HG02571 (cell line): ENCODE measurements around the gene CERCAM.
A peak's percentile ranks its signal among the peaks of the same experiment; 100 is the strongest.

Experiments
- ATAC-seq: cut with Tn5 transposase; IDR thresholded peaks from one replicate; pipeline ENCODE4 v1.9.1; 2021; ENCODE audit warnings: mild to moderate bottlenecking, moderate library complexity; ENCODE audit not compliant: unreplicated experiment

The CERCAM gene, protein sequence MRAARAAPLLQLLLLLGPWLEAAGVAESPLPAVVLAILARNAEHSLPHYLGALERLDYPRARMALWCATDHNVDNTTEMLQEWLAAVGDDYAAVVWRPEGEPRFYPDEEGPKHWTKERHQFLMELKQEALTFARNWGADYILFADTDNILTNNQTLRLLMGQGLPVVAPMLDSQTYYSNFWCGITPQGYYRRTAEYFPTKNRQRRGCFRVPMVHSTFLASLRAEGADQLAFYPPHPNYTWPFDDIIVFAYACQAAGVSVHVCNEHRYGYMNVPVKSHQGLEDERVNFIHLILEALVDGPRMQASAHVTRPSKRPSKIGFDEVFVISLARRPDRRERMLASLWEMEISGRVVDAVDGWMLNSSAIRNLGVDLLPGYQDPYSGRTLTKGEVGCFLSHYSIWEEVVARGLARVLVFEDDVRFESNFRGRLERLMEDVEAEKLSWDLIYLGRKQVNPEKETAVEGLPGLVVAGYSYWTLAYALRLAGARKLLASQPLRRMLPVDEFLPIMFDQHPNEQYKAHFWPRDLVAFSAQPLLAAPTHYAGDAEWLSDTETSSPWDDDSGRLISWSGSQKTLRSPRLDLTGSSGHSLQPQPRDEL

DNA sequence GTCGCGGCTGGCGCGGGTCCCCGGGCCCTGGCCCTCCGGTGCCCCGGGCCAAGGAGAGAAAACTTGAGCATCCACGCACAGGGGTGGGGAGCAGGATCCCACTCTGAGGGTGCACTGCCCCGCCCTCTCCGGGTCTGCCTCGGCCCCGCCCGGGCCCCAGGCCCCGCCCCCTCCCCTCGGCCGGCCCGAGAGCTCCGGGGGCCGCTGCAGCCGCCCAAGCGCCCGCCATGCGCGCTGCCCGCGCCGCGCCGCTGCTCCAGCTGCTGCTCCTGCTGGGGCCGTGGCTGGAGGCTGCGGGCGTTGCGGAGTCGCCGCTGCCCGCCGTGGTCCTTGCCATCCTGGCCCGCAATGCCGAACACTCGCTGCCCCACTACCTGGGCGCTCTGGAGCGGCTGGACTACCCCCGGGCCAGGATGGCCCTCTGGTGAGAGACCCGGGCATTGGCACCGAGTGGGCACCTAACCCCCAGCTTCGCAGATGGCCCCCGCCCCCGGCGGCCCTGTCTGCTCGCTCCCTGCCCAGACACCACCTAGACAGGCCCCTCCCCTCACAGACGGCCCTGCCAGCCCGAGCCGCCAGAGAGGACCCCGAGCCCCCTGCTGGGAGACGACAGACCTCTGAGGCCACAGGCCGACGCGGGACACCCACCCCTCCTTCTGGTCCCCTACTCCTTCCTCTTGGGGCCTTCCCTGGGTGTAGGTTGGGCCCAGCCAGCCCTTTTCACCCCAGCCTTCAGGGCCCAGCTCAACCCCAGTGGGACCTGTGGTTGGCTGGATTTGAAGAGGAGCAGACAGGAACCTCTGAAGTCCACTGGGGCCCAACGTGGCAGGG lies at the start of gene CERCAM:
Gene CERCAM (plus strand): TSS at position 207 of the 831 bp plus-strand sequence. CDS start 21 bp downstream, at position 228.
- peak; percentile 52 for ATAC-seq

DNA sequence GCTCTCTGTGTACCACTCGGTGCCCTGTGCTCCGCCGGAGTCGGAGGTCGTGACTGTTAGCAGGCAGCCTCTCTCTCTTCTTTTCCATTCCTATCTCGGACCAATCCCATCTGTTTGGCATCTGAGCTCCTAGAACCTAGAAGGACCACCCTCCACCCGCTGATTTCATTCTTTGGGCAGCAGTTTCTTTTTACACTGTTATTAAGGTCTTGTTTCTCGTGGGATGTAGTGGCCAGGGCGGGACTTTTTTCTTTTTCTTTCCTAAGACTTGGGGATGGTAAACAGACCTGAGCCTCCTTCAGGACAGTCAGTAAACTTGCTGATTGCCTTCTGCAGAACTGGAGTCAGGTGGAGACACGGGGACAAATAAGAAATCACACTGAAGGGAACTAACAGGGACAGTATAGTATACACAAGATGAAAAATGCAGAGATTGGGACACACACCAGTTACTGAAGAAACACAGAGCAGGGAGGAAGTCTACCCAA lies 49.0 kb upstream of the CERCAM start:
- no peak for ATAC-seq

DNA sequence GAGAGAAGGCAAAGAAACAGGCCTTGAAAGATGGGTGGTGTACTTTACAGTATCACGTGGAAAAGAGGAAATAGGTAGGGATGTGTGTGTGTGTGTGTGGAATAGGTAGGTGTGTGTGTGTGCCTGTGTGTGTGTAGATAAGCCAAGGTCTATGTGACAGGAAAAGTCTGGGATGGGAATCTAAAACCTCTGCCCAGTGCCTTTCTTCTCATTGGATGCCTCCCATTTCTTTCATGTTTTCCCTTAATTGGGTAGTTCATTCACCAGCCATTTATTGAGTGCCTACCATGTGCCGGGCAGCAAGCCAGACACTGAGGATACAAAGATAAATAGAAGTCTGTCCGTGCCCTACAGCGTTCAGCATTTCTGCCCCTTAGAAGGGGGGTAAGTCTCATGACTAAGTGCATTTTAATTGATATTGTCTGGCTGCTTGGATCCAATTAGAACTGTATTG lies 48.4 kb upstream of the CERCAM start:
- no peak for ATAC-seq

DNA sequence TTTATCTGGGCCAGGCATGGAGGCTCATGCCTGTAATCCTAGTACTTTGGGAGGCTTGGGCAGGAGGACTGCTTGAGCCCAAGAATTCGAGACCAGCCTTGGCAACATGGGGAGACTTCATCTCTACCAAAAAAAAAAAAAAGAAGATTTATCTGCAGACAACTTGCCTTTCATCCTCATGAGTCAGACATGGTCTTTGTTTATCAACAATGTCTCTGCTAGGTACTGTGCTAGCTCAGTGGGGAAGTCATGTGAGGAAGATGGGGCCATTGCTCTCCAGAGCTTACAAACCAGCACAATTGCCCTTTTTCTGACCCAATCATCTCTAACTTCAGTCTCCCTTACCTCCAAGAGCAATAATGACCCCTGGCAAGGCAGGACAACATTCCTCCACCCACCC lies 47.9 kb upstream of the CERCAM start:
- no peak for ATAC-seq

DNA sequence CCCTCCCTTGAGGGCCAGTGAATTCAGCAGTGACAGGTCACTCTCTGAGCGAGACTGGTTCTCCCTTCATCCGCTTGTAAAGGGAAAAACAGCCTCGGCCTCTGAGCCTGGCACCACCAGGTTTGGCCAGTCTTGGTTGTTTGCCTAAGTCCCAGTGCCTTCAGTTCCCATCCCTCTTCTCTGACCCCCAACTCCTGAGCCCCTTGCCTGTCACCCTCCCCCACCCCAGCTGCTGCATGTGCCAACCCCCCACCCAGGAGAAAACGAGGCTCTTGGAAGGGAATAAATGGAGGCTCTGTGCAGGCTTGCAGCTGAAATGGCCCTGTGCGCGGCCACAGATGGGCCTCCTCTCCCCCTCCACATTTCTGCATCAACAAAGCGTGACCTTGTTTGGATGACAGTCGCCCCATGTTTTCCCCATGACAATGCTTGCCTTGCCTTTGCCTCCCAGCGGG lies 46.4 kb upstream of the CERCAM start:
- ATAC-seq = no peak

DNA sequence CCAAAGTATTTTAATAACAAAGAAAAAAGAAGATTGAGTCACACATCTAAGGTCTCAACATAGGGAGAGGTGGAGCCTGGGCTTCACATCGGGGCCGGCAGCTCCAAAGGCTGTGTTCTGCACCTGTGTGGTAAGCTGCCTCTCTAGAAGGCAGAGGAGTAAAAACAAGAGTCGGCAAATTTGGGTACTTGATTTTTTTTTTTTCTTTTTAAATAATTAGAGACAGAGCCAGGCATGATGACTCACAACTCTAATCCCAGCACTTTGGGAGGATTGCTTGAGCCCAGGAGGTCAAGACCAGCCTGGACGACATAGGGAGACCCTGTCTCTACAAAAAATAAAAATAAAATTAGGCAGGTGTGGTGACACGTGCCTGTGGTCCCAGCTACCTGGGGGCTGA lies 44.8 kb upstream of the CERCAM start:
- ATAC-seq = no peak

DNA sequence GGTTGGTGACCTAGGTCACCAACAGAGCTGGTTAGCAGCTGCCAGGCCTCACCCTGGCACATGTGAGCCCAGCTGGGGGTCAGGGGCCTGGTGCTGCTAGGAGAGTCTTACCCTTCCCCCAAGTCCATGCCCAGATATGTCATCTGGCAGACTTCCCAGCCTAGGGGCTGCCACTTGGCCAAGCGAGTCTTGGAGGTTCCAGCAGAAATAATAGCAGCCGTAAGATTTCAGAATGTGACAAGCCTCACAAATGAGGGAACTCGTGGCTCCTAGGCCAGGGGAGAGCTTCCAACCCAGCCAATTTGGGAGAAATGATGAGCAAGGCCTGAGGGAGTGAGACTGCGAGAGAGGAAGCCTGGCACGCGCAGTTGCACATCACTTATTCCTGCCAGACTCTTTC lies 38.4 kb upstream of the CERCAM start:
- no peak for ATAC-seq

DNA sequence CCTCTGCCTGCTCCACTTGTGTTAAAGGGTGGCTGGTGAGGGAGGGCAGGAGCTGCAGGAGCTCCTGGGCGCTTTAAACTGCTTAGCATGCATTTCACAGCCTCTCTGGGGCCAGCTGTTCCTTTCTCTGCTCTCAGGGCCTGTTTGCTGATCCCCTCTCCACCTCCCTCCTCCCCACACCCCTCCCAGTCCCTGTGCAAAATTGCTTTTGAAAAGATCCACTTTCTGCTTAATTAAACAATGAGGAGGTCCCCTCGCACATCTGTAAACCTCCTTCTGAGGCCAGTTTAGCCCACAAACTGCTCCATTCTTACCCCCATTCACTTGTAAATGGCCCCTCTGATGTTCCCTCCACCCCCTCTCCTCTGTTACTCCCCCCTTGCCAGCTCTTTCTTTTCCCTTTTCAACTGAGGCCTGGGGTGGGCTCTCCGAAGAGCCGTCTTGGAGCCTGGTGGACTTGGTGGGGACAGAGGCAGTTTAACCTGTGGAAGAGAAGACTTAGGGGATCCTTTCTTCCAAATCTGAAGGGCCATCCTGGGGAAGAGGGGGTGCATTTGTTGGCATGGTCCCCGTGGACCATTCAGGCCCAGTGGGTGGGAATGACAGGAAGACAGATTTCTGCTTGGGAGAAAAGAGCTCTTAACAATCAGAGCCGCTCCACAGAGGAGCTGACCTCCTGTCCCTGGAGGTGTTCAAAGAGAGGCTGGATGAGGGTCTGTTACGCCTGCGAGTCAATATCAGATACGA lies 37.5 kb upstream of the CERCAM start:
- ATAC-seq = no peak

DNA sequence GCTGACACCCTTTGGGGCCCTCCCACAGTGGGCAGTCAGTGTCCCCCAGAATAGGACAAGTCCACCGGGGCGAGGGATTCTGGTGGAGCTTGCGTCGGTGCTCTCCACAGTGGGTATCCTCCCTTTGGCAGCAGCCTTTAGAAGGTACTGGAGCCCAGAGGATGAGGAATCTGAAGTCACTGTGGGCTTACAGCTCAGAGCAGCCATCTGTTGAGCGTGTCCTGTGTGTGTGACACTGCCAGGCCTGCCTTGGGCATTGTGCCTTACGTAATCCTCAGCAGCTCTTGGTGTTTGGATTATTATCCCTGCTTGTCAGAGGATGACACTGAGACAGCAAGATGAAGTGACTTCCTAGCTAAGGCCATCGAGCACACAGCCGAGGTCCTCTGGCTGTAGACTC lies 36.9 kb upstream of the CERCAM start:
- no peak for ATAC-seq

DNA sequence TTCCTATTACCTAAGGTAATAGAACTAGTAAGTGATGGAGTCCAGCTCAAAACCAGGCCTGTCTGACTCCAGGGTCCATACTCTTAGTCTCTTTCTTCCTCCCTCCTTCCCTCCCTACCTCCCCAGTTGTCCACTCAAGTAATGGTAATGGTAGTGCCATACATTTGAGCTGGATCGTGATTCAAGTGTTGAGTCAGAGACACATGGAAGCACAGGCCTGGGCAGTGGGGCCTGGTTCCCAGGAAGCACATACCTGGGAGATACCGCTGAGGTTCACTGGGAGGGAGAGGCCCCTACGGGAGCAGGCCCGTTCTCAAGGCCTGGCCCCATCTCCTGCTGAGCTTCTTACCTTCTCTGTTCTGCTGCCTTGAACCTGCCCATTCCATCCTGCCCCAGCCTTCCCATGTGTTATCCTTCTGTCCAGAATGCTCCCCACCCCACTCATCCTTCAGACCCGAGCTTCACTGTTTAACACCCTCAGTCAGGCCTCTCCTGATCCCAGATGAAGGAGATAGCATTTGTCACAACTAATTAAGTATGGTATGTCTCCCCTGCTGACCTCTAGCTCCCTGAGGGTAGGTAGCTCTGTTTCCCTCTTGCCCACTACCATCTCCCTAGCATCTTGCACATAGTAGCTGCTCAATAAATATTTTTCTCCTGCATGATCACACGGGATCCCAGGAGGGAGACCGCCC lies 35.7 kb upstream of the CERCAM start:
- ATAC-seq = no peak

DNA sequence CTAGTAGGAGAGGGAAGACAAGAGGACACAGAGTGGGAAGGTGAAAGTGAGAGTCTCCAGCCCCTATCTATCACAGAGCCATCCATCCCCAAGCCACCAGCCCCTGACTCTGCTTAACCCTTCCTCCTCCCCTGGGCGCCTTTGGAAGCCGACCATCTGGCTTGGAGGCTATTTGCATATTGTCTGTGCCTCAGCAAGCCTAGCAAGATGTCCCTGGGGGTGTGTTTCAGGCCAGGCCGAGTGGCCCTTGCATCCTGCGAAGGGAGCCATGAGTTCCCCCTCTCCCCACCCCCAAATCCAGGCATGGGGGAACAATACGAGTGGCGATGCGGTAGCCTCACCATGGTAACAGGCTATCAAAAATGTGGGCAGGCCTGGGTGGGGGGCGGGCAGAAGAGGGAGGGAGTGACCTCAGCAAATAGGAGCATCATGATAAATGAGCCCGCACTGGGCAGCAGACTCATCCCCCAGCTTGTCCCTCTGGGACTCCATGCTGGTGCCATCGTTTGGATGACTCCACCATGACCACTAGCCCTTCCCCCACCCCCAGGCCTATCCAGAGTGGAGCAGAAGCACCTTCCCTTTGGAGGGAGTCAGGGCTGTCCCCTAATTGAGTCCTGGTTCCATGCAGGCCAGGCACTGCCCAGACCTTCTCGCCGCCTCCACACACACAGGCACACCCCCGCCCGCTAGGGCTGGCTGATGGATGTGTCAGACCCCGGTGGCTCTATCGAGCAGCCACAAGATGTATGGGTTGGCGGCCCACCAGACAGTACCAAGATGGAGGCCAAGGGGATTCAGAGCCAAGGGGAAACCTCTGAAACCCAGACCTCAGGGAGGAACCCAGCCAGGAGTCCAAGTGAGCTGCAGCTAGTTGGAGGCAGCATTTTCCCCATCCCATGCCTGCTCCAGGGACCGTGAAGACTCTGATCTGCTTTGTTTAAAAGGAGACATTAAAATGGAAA lies 34.9 kb upstream of the CERCAM start:
- ATAC-seq = no peak

DNA sequence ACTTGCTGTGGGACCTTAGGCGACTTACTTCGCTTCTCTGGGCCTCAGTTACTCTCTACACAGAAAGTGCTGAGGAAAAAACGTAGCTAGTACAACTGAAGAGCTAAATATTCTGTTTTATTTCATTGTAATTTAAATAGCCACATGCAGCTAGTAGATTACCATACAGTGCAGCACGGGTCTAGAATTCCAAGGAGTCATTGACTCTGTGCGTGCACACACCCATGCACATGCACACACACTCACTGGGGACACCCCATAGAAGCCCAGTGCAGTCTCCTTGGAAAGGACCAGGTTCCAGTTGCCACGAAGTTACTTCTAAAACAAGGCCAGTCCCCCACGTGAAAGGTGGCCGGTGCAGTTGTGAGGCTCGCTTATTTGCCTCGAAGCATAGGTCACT lies 32.5 kb upstream of the CERCAM start:
- no peak for ATAC-seq

DNA sequence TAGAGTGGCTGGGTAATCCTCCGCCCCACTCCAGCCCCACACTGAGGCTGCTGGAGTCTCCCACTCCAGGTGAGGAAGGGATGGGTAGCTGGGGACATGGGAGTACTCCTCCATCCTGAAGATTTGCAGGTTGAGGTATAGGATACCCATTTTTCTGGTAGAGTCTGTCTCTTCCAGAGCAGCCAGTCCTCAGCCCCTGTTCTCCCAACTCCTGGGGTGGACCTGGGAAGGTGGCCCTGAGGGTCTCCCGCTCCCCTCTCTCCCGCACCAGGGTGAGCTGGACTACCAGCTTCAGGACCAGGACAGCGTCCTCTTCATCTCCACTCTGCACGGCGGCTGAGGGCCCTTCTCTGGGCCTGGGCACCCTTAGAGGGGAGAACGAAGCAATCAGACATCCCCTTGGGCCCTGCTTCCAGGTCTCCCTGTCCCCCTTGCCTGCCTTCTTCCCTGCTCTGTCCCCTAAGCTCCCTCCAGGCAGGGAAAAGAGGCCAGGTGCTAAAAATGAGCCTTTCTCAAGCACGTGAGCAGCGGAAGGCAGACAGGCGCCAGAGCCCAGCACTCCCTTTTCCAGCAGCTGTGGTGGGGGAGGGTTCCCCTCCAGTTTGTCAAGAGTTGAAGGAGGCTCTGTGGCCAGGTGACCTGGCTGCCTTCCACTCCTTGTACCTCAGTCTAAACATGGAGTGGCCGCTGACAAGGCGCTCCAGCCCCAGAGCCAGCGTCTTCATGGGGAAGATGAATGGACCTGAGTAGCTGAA lies 31.1 kb upstream of the CERCAM start:
- ATAC-seq = no peak

DNA sequence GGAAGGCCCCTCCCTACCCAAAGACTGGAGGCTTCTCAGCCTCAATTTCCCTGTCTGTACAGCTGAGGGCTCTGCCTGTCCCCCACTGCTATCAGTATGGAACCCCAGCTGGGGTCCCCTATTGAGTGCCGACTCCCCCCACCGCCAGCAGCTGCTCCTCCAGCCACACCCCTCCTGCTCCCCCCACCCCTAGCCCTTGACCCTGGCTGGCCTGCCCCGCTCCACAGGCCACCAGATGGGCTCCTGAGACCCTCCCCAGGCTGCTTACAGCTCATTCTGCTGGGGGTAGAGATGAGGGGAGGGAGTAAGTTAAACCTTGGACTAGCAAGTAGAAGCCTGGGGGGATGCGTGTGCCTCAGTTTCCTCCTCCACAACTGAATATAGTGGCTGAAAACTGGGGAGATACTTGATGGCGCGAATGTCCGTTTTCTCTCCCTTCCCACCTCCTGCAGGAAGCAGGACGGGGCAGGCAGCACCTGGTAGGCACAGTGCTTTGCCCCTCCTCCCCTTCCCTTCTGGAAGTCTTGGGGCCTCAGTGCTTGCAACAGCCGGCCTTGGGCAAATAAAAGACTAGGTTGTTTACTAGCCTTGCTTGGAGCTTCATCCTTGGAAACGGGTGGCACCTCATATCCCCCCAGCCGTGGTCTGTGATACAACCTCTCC lies 30.4 kb upstream of the CERCAM start:
- no peak for ATAC-seq

DNA sequence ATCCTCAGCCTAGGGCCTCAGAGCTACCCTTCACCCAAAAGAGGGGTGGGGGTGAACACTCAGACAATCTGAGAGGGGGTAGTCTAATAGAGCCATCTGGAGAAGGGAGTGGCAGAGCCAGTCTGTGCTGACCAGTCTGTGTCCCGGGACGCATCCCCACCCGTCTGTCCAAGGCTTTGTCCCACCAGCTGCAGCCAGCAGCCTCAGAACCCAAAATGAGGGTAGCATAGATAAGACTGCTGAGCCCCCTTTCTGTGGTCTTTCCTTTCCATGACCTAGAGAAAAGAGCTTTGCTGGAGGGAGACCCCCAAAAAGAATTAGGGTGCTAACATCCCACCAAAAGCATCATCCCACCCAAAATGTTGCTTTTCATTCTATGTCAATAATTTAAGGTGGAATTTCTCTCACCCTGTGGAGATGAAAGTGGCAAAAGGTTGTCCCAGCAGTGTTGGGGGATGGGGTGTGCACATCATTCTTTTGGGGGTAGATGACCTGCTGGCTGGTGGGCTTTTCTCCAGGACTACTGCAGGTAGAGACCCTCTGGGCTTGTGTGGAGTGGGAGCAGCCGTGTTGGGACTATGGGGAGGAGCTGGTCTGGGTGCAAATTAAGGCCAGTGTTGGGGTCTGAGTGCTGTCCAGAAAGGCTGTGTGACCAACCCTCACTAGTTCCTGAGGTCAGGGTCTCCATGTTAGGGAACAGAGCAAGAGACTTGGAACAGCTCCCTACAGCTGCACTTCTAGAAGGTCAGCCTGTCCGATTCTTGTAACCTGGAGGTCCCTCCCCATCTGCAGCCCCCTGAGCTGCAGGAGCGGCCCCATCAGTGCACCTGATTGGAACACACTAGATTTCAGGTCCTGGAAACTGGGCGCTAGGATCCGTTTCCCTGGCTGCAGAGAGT lies 29.6 kb upstream of the CERCAM start:
- ATAC-seq = no peak

DNA sequence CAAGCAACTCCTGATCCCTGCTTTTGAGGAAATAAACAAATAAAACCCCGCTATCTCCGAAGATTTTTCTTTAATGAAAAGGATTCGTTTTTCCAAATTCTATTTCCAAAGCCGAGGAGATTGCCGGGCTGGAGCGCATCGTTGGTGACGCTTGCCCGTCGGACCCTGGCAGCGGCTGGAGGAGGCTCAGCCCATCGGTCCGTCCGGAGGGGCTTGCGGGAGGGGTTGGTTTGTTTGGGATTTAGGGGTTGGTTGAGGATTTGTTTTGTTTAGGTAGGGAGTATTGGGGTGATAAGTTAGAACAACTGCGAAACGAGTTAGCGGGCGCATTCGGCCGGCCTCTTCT lies 28.7 kb upstream of the CERCAM start:
- ATAC-seq = no peak
